Kidney tubule cell (primary cell): ENCODE data around the gene RBM20.
"Not testable (repeated sequence)": the region's sequence is repeated elsewhere in the genome, so short reads cannot be mapped to it uniquely, and the experiment has no call there.

Source experiments
- DNase-seq: peaks from one replicate; pipeline ENCODE4 v3.0.0-alpha.2; 2018; ENCODE audit warnings: low spot score

Gene RBM20

GRCh38 chr10:110649347-110650264 is 5.5 kb downstream of the RBM20 start:
- DNase-seq, result no peak

- no peak for DNase-seq
These were observed 6.1 kb downstream of the RBM20 start for GRCh38 chr10:110650265-110650668.

GRCh38 chr10:110651044-110651958 is 7.2 kb downstream of the RBM20 start:
- DNase-seq, result peak; percentile 76

- no peak for DNase-seq
These were observed 8.5 kb downstream of the RBM20 start for GRCh38 chr10:110652475-110653118.

GRCh38 chr10:110655320-110655719 is 11.2 kb downstream of the RBM20 start:
- no peak for DNase-seq

GRCh38 chr10:110656612-110657011 is 12.5 kb downstream of the RBM20 start:
- no peak for DNase-seq

- DNase-seq, result peak; percentile 47
These were observed 14.0 kb downstream of the RBM20 start for GRCh38 chr10:110657973-110658691.

- DNase-seq, result no peak
These were observed 15.4 kb downstream of the RBM20 start for GRCh38 chr10:110659558-110659957.

GRCh38 chr10:110660289-110660688 is 16.2 kb downstream of the RBM20 start:
- not testable (repeated sequence) for DNase-seq

- DNase-seq, result no peak
These were observed 17.2 kb downstream of the RBM20 start for GRCh38 chr10:110661292-110661691.

GRCh38 chr10:110664483-110665420 is 20.6 kb downstream of the RBM20 start:
- peak; percentile 92 for DNase-seq

GRCh38 chr10:110666259-110666658 is 22.1 kb downstream of the RBM20 start:
- not testable (repeated sequence) for DNase-seq

GRCh38 chr10:110666673-110667072 is 22.5 kb downstream of the RBM20 start:
- DNase-seq, result no peak

- DNase-seq, result peak; percentile 27
These were observed 23.6 kb downstream of the RBM20 start for GRCh38 chr10:110667620-110668343.

GRCh38 chr10:110668443-110668842 is 24.3 kb downstream of the RBM20 start:
- no peak for DNase-seq

GRCh38 chr10:110670335-110670734 is 26.2 kb downstream of the RBM20 start:
- DNase-seq, result no peak

- peak; percentile 80 for DNase-seq
These were observed 27.8 kb downstream of the RBM20 start for GRCh38 chr10:110671788-110672579.

GRCh38 chr10:110672580-110672919 is 28.4 kb downstream of the RBM20 start:
- DNase-seq, result no peak

GRCh38 chr10:110676016-110676415 is 31.9 kb downstream of the RBM20 start:
- DNase-seq, result no peak
